NCI-H526 treated with DMSO at 0.1 percent for 48 hours (cell line): ENCODE measurements around the gene CMTM8.
A peak's percentile ranks its signal among the peaks of the same experiment; 100 is the strongest.

Experiments used
- DNase-seq: peaks from one replicate; lab custom pipeline; 2025; lab: John Stamatoyannopoulos, UW

Gene CMTM8

GRCh38 chr3:32340039-32340438, 101.6 kb downstream of the CMTM8 start:
- peak; percentile 84 for DNase-seq

- peak; percentile 81 for DNase-seq
Measured at GRCh38 chr3:32340611-32341365, 102.3 kb downstream of the CMTM8 start.

- no peak for DNase-seq
Measured at GRCh38 chr3:32347343-32348125, 109.1 kb downstream of the CMTM8 start.

- no peak for DNase-seq
Measured at GRCh38 chr3:32349184-32349583, 110.7 kb downstream of the CMTM8 start.

- DNase-seq: no peak
Measured at GRCh38 chr3:32352563-32352962, 114.1 kb downstream of the CMTM8 start.

- DNase-seq: no peak
Measured at GRCh38 chr3:32353351-32353750, 114.9 kb downstream of the CMTM8 start.

- no peak for DNase-seq
Measured at GRCh38 chr3:32354362-32354778, 115.9 kb downstream of the CMTM8 start.

- no peak for DNase-seq
Measured at GRCh38 chr3:32355751-32356291, 117.3 kb downstream of the CMTM8 start.

GRCh38 chr3:32359766-32360492, 121.4 kb downstream of the CMTM8 start:
- no peak for DNase-seq

- DNase-seq: no peak
Measured at GRCh38 chr3:32360493-32360827, 122.0 kb downstream of the CMTM8 start.

GRCh38 chr3:32366638-32367397, 128.3 kb downstream of the CMTM8 start:
- no peak for DNase-seq

GRCh38 chr3:32367442-32367841, 129.0 kb downstream of the CMTM8 start:
- no peak for DNase-seq

- no peak for DNase-seq
Measured at GRCh38 chr3:32371461-32372212, 133.2 kb downstream of the CMTM8 start.

- DNase-seq: no peak
Measured at GRCh38 chr3:32372213-32372490, 133.7 kb downstream of the CMTM8 start.

- DNase-seq: no peak
Measured at GRCh38 chr3:32373276-32373675, 134.8 kb downstream of the CMTM8 start.

- no peak for DNase-seq
Measured at GRCh38 chr3:32373844-32374243, 135.4 kb downstream of the CMTM8 start.

GRCh38 chr3:32374788-32375595, 136.5 kb downstream of the CMTM8 start:
- peak; percentile 40 for DNase-seq

GRCh38 chr3:32375596-32375930, 137.1 kb downstream of the CMTM8 start:
- DNase-seq: no peak

- DNase-seq: no peak
Measured at GRCh38 chr3:32376115-32376514, 137.6 kb downstream of the CMTM8 start.

GRCh38 chr3:32379831-32380500, 141.5 kb downstream of the CMTM8 start:
- peak; percentile 4 for DNase-seq
